Mesenchymal stem cell (in vitro differentiated cells and primary cell): ENCODE measurements around the gene ITCH.
"Not testable (repeated sequence)": the region's sequence is repeated elsewhere in the genome, so short reads cannot be mapped to it uniquely, and the experiment has no call there.

Experiments used
- DNase-seq: peaks from one replicate; pipeline ENCODE4 v3.0.0-alpha.2; 2013
- H2AFZ ChIP-seq: one replicate; pipeline ENCODE4 v1.6.1; 2013; ENCODE audit warnings: low read depth, mild to moderate bottlenecking, control low read depth, inconsistent platforms, low read length, moderate library complexity
- H2AK5ac ChIP-seq: 2 replicates; pipeline ENCODE4 v1.6.1; 2013; ENCODE audit warnings: low read length, moderate library complexity, mild to moderate bottlenecking, inconsistent platforms; ENCODE audit not compliant: severe bottlenecking
- H2BK120ac ChIP-seq: one replicate; pipeline ENCODE4 v1.6.1; 2013; ENCODE audit warnings: low read depth, mild to moderate bottlenecking, inconsistent platforms, low read length, moderate library complexity
- H2BK12ac ChIP-seq, 2 experiments: one replicate each; pipeline ENCODE4 v1.6.1; 2013; ENCODE audit warnings: inconsistent platforms in 2 of 2, low read length in 2 of 2, mild to moderate bottlenecking in 2 of 2, moderate library complexity in 2 of 2, control low read depth in 1 of 2
- H2BK15ac ChIP-seq: one replicate; pipeline ENCODE4 v1.6.1; 2013; ENCODE audit warnings: mild to moderate bottlenecking, low read depth, inconsistent platforms; ENCODE audit not compliant: poor library complexity, severe bottlenecking
- H2BK5ac ChIP-seq: 2 replicates; pipeline ENCODE4 v1.6.1; 2013; ENCODE audit warnings: low read depth, mild to moderate bottlenecking, low read length, control low read depth, inconsistent platforms; ENCODE audit not compliant: poor library complexity, severe bottlenecking
- H3K14ac ChIP-seq, 2 experiments: one replicate each; pipeline ENCODE4 v1.6.1; 2013; ENCODE audit warnings: inconsistent platforms in 2 of 2, low read length in 2 of 2, control low read depth in 1 of 2, mild to moderate bottlenecking in 1 of 2, moderate library complexity in 1 of 2
- H3K18ac ChIP-seq, 2 experiments: one replicate each; pipeline ENCODE4 v1.6.1; 2013; ENCODE audit warnings: inconsistent platforms in 2 of 2, low read length in 2 of 2, control low read depth in 1 of 2, low read depth in 1 of 2, mild to moderate bottlenecking in 1 of 2
- H3K23ac ChIP-seq, 2 experiments: one replicate each; pipeline ENCODE4 v1.6.1; 2013; ENCODE audit warnings: inconsistent platforms in 2 of 2, low read length in 2 of 2, mild to moderate bottlenecking in 2 of 2, moderate library complexity in 2 of 2, control low read depth in 1 of 2
- H3K27ac ChIP-seq: 2 replicates; pipeline ENCODE4 v1.5.1; 2013; ENCODE audit warnings: mild to moderate bottlenecking, moderate library complexity, low read length, control low read depth, inconsistent platforms; ENCODE audit not compliant: poor library complexity, severe bottlenecking
- H3K27me3 ChIP-seq, 2 experiments: 2 replicates each; pipeline versions ENCODE4 v1.6.1 to v1.7.0; 2013; ENCODE audit warnings: low read length in 2 of 2, mild to moderate bottlenecking in 2 of 2, moderate library complexity in 2 of 2, control low read depth in 1 of 2, inconsistent platforms in 1 of 2; ENCODE audit not compliant: control insufficient read depth in 1 of 2, insufficient read depth in 1 of 2
- H3K36me3 ChIP-seq, 2 experiments: 2 replicates each; pipeline versions ENCODE4 v1.6.1 to v1.7.0; 2013; ENCODE audit warnings: low read length in 2 of 2, control low read depth in 1 of 2, inconsistent platforms in 1 of 2, low read depth in 1 of 2, mild to moderate bottlenecking in 1 of 2; ENCODE audit not compliant: insufficient read depth in 2 of 2, control insufficient read depth in 1 of 2
- H3K4ac ChIP-seq, 2 experiments: one replicate each; pipeline ENCODE4 v1.6.1; 2013; ENCODE audit warnings: inconsistent platforms in 2 of 2, low read length in 2 of 2, mild to moderate bottlenecking in 2 of 2, moderate library complexity in 2 of 2, control low read depth in 1 of 2, low read depth in 1 of 2
- H3K4me1 ChIP-seq: 2 replicates; pipeline ENCODE4 v1.6.1; 2013; ENCODE audit warnings: low read depth, low read length, control low read depth; ENCODE audit not compliant: control insufficient read depth, insufficient read depth
- H3K4me2 ChIP-seq: 2 replicates; pipeline ENCODE4 v1.6.1; 2013; ENCODE audit warnings: low read length, mild to moderate bottlenecking, inconsistent platforms; ENCODE audit not compliant: poor library complexity, severe bottlenecking
- H3K4me3 ChIP-seq, 2 experiments: 2 replicates each; pipeline versions ENCODE4 v1.5.1 to v1.7.0; 2013; ENCODE audit warnings: low read length in 2 of 2, mild to moderate bottlenecking in 2 of 2, control low read depth in 1 of 2, low read depth in 1 of 2; ENCODE audit not compliant: insufficient read depth in 1 of 2
- H3K79me1 ChIP-seq: replicated peaks from 2 replicates; pipeline ENCODE4 v1.6.1; 2013; ENCODE audit warnings: mild to moderate bottlenecking, control low read depth, low read length, inconsistent platforms; ENCODE audit not compliant: poor library complexity, severe bottlenecking
- H3K9ac ChIP-seq: 2 replicates; pipeline ENCODE4 v1.7.0; 2013; ENCODE audit warnings: mild to moderate bottlenecking, low read length, moderate library complexity
- H3K9me3 ChIP-seq: 2 replicates; pipeline ENCODE4 v1.7.0; 2013; ENCODE audit warnings: mild to moderate bottlenecking, low read length; ENCODE audit not compliant: control insufficient read depth
- H4K8ac ChIP-seq: one replicate; pipeline ENCODE4 v1.6.1; 2013; ENCODE audit warnings: inconsistent platforms, mild to moderate bottlenecking, low read length, moderate library complexity
- H4K91ac ChIP-seq: one replicate; pipeline ENCODE4 v1.6.1; 2013; ENCODE audit warnings: mild to moderate bottlenecking, low read length, inconsistent platforms
- WGBS: methylation state at CpG from one replicate; pipeline ENCODE4 v1.1.7; 2013; ENCODE audit warnings: mixed read lengths; 5-methylcytosine and 5-hydroxymethylcytosine counted together

The ITCH gene

GRCh38 chr20:34350095-34350494 lies 13.0 kb upstream of the ITCH start:
- Histone ChIP-seq H3K4ac (no peak overlapping the region), H2AFZ (no peak overlapping the region), H3K23ac (no peak overlapping the region), H2BK15ac (no peak overlapping the region), H3K9me3 (no peaks in the 10 kb centered on the region), H3K9ac (no peak overlapping the region), H2BK12ac (no peak overlapping the region), H4K91ac (no peak overlapping the region), H3K27ac (no peak overlapping the region), H4K8ac (no peak overlapping the region), H2BK5ac (no peak overlapping the region), H2AK5ac (no peak overlapping the region), H3K4me3 (no peak overlapping the region), H2BK120ac (no peak overlapping the region), H3K79me1 (no peaks in the 10 kb centered on the region), H3K36me3 (no peaks in the 10 kb centered on the region), H3K14ac (no peak overlapping the region), H3K18ac (no peak overlapping the region), H3K4me2 (no peak overlapping the region), H3K4me1 (no peaks in the 10 kb centered on the region), H3K27me3 (no peaks in the 10 kb centered on the region)
- no peak for DNase-seq
- WGBS = 63% methylated on average over 3 of the region's 3 CpGs

- not testable (repeated sequence) for H3K18ac ChIP-seq, H3K14ac ChIP-seq, H3K9ac ChIP-seq, H2AFZ ChIP-seq, H3K79me1 ChIP-seq, H3K23ac ChIP-seq, H3K9me3 ChIP-seq, H2AK5ac ChIP-seq, H4K8ac ChIP-seq, DNase-seq, H3K4me2 ChIP-seq, H2BK120ac ChIP-seq, H3K27me3 ChIP-seq, H3K36me3 ChIP-seq, H2BK5ac ChIP-seq, H3K4me3 ChIP-seq, H3K27ac ChIP-seq, H2BK15ac ChIP-seq, H2BK12ac ChIP-seq, H3K4ac ChIP-seq, H3K4me1 ChIP-seq, H4K91ac ChIP-seq
- WGBS = 89% methylated on average over 6 of the region's 6 CpGs
These were observed 9.6 kb upstream of the ITCH start for GRCh38 chr20:34353467-34353866.

DNA sequence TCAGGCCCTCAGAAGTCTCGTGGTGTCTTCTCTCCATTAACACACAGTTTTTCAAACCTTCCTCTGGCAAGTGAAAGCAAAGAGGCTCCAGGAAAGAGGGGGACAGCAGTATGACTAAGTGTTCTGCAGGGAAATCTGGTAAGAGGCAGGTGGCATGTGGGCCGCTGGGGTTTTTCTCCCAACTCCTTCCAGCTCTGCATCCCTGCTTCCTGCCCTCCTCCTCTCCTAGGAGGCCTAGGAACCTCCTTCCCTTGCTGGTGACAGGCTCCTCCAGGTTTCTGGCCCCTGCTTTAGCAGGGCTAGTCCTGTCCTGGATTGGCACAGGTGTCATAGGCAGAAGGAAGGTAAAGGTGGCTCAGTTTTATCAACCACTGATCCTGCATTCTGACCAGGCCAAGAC lies 7.6 kb upstream of the ITCH start:
- no peak for DNase-seq
- Histone ChIP-seq H4K8ac (peak overlapping the region; percentile 14), H2AK5ac (no peak overlapping the region), H3K27me3 (no peaks in the 10 kb centered on the region), H4K91ac (no peak overlapping the region), H3K9me3 (no peaks in the 10 kb centered on the region), H3K4me3 (no peak overlapping the region), H2AFZ (no peak overlapping the region), H3K79me1 (no peaks in the 10 kb centered on the region), H3K14ac (no peak overlapping the region), H2BK5ac (no peak overlapping the region), H3K27ac (no peak overlapping the region), H2BK15ac (no peak overlapping the region), H3K36me3 (no peaks in the 10 kb centered on the region), H2BK120ac (no peak overlapping the region), H3K23ac (no peak overlapping the region), H3K4me2 (no peak overlapping the region), H3K4ac (no peak overlapping the region), H2BK12ac (no peak overlapping the region), H3K4me1 (no peaks in the 10 kb centered on the region), H3K9ac (no peak overlapping the region), H3K18ac (no peak overlapping the region)
- 86% methylated on average over 1 of the region's 2 CpGs for WGBS

- H3K18ac ChIP-seq, H2AFZ ChIP-seq, H2BK5ac ChIP-seq, H3K4me1 ChIP-seq, H3K36me3 ChIP-seq, H3K79me1 ChIP-seq, H3K23ac ChIP-seq, H3K4me3 ChIP-seq, H2AK5ac ChIP-seq, DNase-seq, H4K8ac ChIP-seq, H3K14ac ChIP-seq, H3K9ac ChIP-seq, H3K4ac ChIP-seq, H4K91ac ChIP-seq, H2BK15ac ChIP-seq, H3K9me3 ChIP-seq, H3K27ac ChIP-seq, H2BK120ac ChIP-seq, H3K27me3 ChIP-seq, H2BK12ac ChIP-seq, H3K4me2 ChIP-seq: not testable (repeated sequence)
- WGBS = 95% methylated on average over 9 of the region's 9 CpGs
These were observed 3.3 kb upstream of the ITCH start for GRCh38 chr20:34359729-34360128.
